GM12873 (cell line): ENCODE data around the gene PEX7.

ENCODE experiments used
- CTCF ChIP-seq: IDR thresholded peaks from 2 replicates; pipeline ENCODE4 v1.5.1; 2012; ENCODE audit warnings: low read depth, mild to moderate bottlenecking, moderate library complexity, low read length, control low read depth; ENCODE audit not compliant: insufficient read depth; ENCODE audit errors: missing control alignments

PEX7 gene

GRCh38 chr6:136956590-136957544, 134.5 kb downstream of the PEX7 start:
- TF ChIP-seq CTCF = no peak

GRCh38 chr6:136958168-136958567, 135.8 kb downstream of the PEX7 start:
- TF ChIP-seq CTCF = no peak

- no peak for TF ChIP-seq CTCF
Observed at GRCh38 chr6:136959471-136959891, 137.1 kb downstream of the PEX7 start.

GRCh38 chr6:136960781-136961180, 138.4 kb downstream of the PEX7 start:
- TF ChIP-seq CTCF = no peak

- TF ChIP-seq CTCF = no peak
Observed at GRCh38 chr6:136961848-136962247, 139.5 kb downstream of the PEX7 start.

- no peak for TF ChIP-seq CTCF
Observed at GRCh38 chr6:136962661-136963060, 140.3 kb downstream of the PEX7 start.

GRCh38 chr6:136963259-136963658, 140.9 kb downstream of the PEX7 start:
- no peak for TF ChIP-seq CTCF
